HCT116 (cell line): ENCODE measurements around the gene OR14A16.

Experiments
- CEBPB ChIP-seq: IDR thresholded peaks from 2 replicates; pipeline ENCODE4 v1.6.1; 2012; ENCODE audit warnings: low read depth
- EGR1 ChIP-seq: IDR thresholded peaks from 2 replicates; pipeline ENCODE4 v1.6.1; 2012; ENCODE audit warnings: low read depth
- EZH2 ChIP-seq: fragments of 200-600 bp; sonication (generic); IDR thresholded peaks from 2 replicates; pipeline ENCODE4 v1.6.1; 2017; ENCODE audit warnings: antibody characterized with exemption, mixed run types
- EZH2phosphoT487 ChIP-seq: fragments of 200-600 bp; IDR thresholded peaks from 2 replicates; pipeline ENCODE4 v1.6.1; 2018; ENCODE audit warnings: antibody characterized with exemption, borderline replicate concordance
- FOSL1 ChIP-seq: IDR thresholded peaks from 2 replicates; pipeline ENCODE4 v1.6.1; 2012; ENCODE audit warnings: low read depth
- JUND ChIP-seq: IDR thresholded peaks from 2 replicates; pipeline ENCODE4 v1.6.1; 2012
- POLR2A ChIP-seq: IDR thresholded peaks from 2 replicates; pipeline ENCODE4 v1.7.0; 2011; ENCODE audit warnings: borderline replicate concordance; ENCODE audit not compliant: insufficient read depth, insufficient read length; ENCODE audit errors: extremely low read depth
- POLR2AphosphoS5 ChIP-seq: IDR thresholded peaks from 2 replicates; pipeline ENCODE4 v1.6.1; 2011; ENCODE audit warnings: mild to moderate bottlenecking, low read depth, low read length, moderate library complexity
- SIN3A ChIP-seq: IDR thresholded peaks from 2 replicates; pipeline ENCODE4 v1.6.1; 2012; ENCODE audit warnings: low read depth
- YY1 ChIP-seq: IDR thresholded peaks from 2 replicates; pipeline ENCODE4 v1.6.1; 2011; ENCODE audit warnings: low read length, low read depth, moderate library complexity, mild to moderate bottlenecking; ENCODE audit not compliant: insufficient replicate concordance; ENCODE audit errors: extremely low read depth
- TF ChIP-seq, protein P1 (sequence below), 3 experiments: fragments of 200-600 bp in 1 of 3; sonication (generic) in 1 of 3; IDR thresholded peaks in 2 of 3; conservative IDR thresholded peaks in 1 of 3; 2 replicates each; pipeline ENCODE4 v1.5.1; 2012 to 2017; ENCODE audit warnings: low read depth in 2 of 3, low read length in 2 of 3, antibody characterized with exemption in 1 of 3, borderline replicate concordance in 1 of 3, control low read depth in 1 of 3, mild to moderate bottlenecking in 1 of 3, mixed read lengths in 1 of 3, mixed run types in 1 of 3, moderate library complexity in 1 of 3; ENCODE audit not compliant: insufficient read depth in 1 of 3
- TF ChIP-seq, protein P2 (sequence below): IDR thresholded peaks from 2 replicates; pipeline ENCODE4 v1.6.1; 2011; ENCODE audit warnings: mild to moderate bottlenecking, low read length, moderate library complexity; ENCODE audit not compliant: insufficient replicate concordance; ENCODE audit errors: extremely low read depth
- TF ChIP-seq, protein P3 (sequence below): IDR thresholded peaks from 2 replicates; pipeline ENCODE4 v1.6.1; 2012
- TF ChIP-seq, protein P4 (sequence below): IDR thresholded peaks from 2 replicates; pipeline ENCODE4 v1.6.1; 2012; ENCODE audit warnings: low read depth

DNA sequence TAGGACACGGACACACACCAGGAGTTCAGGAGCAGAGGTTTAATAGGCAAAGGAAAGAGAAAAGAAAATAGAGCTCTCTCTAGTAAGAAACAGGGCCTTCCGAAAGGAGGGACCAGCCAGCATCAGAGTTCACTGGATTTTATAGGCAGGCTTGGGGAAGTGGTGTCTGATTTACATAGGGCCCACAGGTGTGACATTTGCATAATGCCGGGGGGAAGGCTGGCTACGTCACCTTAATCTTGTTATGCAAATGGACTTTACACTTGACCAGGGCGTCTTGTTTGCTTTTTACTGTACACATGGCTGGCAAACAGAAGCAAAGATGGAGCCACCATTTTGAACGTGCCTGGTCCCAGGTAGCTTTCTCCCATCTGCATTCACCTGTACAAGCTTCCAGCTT, at the start of gene OR14A16:
- TF ChIP-seq, protein P1, sequence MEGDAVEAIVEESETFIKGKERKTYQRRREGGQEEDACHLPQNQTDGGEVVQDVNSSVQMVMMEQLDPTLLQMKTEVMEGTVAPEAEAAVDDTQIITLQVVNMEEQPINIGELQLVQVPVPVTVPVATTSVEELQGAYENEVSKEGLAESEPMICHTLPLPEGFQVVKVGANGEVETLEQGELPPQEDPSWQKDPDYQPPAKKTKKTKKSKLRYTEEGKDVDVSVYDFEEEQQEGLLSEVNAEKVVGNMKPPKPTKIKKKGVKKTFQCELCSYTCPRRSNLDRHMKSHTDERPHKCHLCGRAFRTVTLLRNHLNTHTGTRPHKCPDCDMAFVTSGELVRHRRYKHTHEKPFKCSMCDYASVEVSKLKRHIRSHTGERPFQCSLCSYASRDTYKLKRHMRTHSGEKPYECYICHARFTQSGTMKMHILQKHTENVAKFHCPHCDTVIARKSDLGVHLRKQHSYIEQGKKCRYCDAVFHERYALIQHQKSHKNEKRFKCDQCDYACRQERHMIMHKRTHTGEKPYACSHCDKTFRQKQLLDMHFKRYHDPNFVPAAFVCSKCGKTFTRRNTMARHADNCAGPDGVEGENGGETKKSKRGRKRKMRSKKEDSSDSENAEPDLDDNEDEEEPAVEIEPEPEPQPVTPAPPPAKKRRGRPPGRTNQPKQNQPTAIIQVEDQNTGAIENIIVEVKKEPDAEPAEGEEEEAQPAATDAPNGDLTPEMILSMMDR (IDR thresholded peaks at IDR 0.05 in 2 of 3, conservative IDR thresholded peaks at IDR 0.05 in 1 of 3; ENCODE audit: borderline replicate concordance in 1 of 3, insufficient read depth in 1 of 3, low read depth in 2 of 3, low read length in 2 of 3): no peak
- TF ChIP-seq EZH2phosphoT487: no peak
- TF ChIP-seq YY1: no peak
- TF ChIP-seq SIN3A: no peak
- TF ChIP-seq, protein P2, sequence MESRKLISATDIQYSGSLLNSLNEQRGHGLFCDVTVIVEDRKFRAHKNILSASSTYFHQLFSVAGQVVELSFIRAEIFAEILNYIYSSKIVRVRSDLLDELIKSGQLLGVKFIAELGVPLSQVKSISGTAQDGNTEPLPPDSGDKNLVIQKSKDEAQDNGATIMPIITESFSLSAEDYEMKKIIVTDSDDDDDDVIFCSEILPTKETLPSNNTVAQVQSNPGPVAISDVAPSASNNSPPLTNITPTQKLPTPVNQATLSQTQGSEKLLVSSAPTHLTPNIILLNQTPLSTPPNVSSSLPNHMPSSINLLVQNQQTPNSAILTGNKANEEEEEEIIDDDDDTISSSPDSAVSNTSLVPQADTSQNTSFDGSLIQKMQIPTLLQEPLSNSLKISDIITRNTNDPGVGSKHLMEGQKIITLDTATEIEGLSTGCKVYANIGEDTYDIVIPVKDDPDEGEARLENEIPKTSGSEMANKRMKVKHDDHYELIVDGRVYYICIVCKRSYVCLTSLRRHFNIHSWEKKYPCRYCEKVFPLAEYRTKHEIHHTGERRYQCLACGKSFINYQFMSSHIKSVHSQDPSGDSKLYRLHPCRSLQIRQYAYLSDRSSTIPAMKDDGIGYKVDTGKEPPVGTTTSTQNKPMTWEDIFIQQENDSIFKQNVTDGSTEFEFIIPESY: no peak
- TF ChIP-seq, protein P3, sequence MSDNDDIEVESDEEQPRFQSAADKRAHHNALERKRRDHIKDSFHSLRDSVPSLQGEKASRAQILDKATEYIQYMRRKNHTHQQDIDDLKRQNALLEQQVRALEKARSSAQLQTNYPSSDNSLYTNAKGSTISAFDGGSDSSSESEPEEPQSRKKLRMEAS: no peak
- no peak for TF ChIP-seq EGR1
- no peak for TF ChIP-seq POLR2A
- TF ChIP-seq CEBPB: no peak
- no peak for TF ChIP-seq FOSL1
- no peak for TF ChIP-seq POLR2AphosphoS5
- no peak for TF ChIP-seq EZH2
- TF ChIP-seq JUND: no peak
- TF ChIP-seq, protein P4, sequence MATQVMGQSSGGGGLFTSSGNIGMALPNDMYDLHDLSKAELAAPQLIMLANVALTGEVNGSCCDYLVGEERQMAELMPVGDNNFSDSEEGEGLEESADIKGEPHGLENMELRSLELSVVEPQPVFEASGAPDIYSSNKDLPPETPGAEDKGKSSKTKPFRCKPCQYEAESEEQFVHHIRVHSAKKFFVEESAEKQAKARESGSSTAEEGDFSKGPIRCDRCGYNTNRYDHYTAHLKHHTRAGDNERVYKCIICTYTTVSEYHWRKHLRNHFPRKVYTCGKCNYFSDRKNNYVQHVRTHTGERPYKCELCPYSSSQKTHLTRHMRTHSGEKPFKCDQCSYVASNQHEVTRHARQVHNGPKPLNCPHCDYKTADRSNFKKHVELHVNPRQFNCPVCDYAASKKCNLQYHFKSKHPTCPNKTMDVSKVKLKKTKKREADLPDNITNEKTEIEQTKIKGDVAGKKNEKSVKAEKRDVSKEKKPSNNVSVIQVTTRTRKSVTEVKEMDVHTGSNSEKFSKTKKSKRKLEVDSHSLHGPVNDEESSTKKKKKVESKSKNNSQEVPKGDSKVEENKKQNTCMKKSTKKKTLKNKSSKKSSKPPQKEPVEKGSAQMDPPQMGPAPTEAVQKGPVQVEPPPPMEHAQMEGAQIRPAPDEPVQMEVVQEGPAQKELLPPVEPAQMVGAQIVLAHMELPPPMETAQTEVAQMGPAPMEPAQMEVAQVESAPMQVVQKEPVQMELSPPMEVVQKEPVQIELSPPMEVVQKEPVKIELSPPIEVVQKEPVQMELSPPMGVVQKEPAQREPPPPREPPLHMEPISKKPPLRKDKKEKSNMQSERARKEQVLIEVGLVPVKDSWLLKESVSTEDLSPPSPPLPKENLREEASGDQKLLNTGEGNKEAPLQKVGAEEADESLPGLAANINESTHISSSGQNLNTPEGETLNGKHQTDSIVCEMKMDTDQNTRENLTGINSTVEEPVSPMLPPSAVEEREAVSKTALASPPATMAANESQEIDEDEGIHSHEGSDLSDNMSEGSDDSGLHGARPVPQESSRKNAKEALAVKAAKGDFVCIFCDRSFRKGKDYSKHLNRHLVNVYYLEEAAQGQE: no peak
